Fibroblast of lung (primary cell): ENCODE measurements around the gene KIF5A.

ENCODE experiments used
- CTCF ChIP-seq, 2 donors: IDR thresholded peaks in 1 of 2; conservative IDR thresholded peaks in 1 of 2; 1 replicate in 1 of 2; 2 replicates in 1 of 2; pipeline ENCODE4 v1.5.1; 2011 to 2012; ENCODE audit warnings: low read length in 2 of 2, control low read depth in 1 of 2, inconsistent platforms in 1 of 2, low read depth in 1 of 2, mild to moderate bottlenecking in 1 of 2
- EZH2 ChIP-seq: IDR thresholded peaks from 2 replicates; pipeline ENCODE4 v1.5.1; 2012; ENCODE audit warnings: low read length, control low read depth, mild to moderate bottlenecking; ENCODE audit errors: missing control alignments

GRCh38 chr12:57515934-57516541, 33.8 kb upstream of the KIF5A start:
- no peak for TF ChIP-seq EZH2
- TF ChIP-seq CTCF (conservative IDR thresholded peaks at IDR 0.05 in 1 of 2, IDR thresholded peaks at IDR 0.05 in 1 of 2; ENCODE audit: low read depth in 1 of 2, low read length in 2 of 2): no peak
